ENCODE measurements around the gene TEP1.

TEP1 gene

DNA sequence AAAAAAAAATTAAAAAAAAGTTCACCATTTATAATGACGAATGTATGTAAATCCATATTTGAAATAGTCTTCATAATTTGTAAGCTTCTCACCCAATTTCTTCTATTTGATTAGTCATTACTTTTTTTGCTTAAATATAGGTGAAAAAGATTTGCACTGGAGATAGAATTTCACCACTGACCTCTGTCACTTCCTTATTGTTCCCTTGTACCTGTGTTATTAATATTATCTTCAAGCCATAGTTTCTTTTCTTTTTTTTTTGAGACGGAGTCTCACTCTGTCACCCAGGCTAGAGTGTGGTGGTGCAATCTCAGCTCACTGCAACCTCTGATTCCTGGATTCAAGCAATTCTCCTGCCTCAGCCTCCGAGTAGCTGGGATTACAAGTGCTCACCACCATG is 15.8 kb downstream of the TEP1 start:
- no CpG with 5 or more reads among the region's 3 CpGs for WGBS (ENCODE audit: extremely low coverage, insufficient coverage, insufficient read length)

DNA sequence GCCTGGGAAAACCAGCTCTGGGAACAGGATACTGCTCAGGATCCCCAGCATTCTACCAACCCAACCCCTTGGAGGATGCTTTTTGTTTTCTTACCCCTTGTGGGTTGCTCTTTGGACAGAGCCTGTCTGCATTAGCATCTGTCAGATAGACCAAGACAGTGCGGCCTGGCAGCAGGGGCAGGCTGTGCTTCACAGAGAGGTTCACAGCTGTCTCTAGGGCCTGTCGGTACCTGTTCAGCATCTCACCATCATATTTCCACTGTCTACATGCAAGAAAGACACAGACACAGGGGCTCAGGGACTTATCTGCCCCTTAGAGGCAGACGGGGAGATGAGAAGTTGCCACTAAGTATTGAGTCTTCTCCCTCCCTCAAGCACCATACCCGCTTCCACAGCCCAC is 21.8 kb downstream of the TEP1 start:
- Histone ChIP-seq H3K14ac (ENCODE audit: low read length) (no peak overlapping the region), H2AK5ac (ENCODE audit: low read length) (no peak overlapping the region), H2BK5ac (ENCODE audit: low read depth, low read length, poor library complexity) (no peak overlapping the region), H3K79me2 (ENCODE audit: control insufficient read depth, insufficient read depth, low read length, poor library complexity) (no peaks in the 10 kb centered on the region), H3K18ac (ENCODE audit: low read length) (no peak overlapping the region), H3K4me1 (ENCODE audit: control insufficient read depth in 1 of 2, insufficient read depth in 2 of 2, low read length in 2 of 2) (no peaks in the 10 kb centered on the region), H3K36me3 (ENCODE audit: control insufficient read depth in 1 of 2, insufficient read depth in 2 of 2, low read length in 2 of 2) (peaks cover 33 to 48% of the 10 kb centered on the region in 2 experiments), H4K12ac (ENCODE audit: low read depth, low read length) (no peak overlapping the region), H3K27me3 (ENCODE audit: insufficient read depth, low read length) (no peaks in the 10 kb centered on the region), H4K8ac (ENCODE audit: low read depth, low read length) (no peak overlapping the region), H2AFZ (ENCODE audit: insufficient read depth, low read length, poor library complexity) (no peak overlapping the region), H3K4me3 (ENCODE audit: low read depth, low read length) (no peak overlapping the region), H3K23ac (ENCODE audit: low read length) (no peak overlapping the region), H2BK12ac (ENCODE audit: low read length) (no peak overlapping the region), H3K9me3 (ENCODE audit: insufficient read depth, low read depth, low read length) (no peaks in the 10 kb centered on the region), H3K4ac (ENCODE audit: low read depth, low read length) (no peak overlapping the region), H4K91ac (ENCODE audit: low read depth, low read length) (no peak overlapping the region), H2BK120ac (ENCODE audit: insufficient read depth, low read length, poor library complexity) (no peak overlapping the region), H3K9ac (ENCODE audit: low read length) (no peak overlapping the region), H3K4me2 (ENCODE audit: low read length) (no peak overlapping the region), H3K79me1 (ENCODE audit: low read length) (no peaks in the 10 kb centered on the region), H3K27ac (ENCODE audit: low read depth, low read length) (no peak overlapping the region)
- WGBS (ENCODE audit: extremely low coverage, insufficient coverage, insufficient read length), result no CpG with 5 or more reads among the region's 4 CpGs
- no peak for DNase-seq

More for the DNA sequence above, 15.8 kb downstream of the TEP1 start:
- H3K79me2 ChIP-seq (ENCODE audit: control insufficient read depth, insufficient read depth, low read length, poor library complexity), result peaks cover 1% of the 10 kb centered on the region
- H3K27me3 ChIP-seq (ENCODE audit: insufficient read depth, low read length), result no peaks in the 10 kb centered on the region
- H2BK5ac ChIP-seq (ENCODE audit: low read depth, low read length, poor library complexity), result no peak overlapping the region
- H2BK120ac ChIP-seq (ENCODE audit: insufficient read depth, low read length, poor library complexity), result no peak overlapping the region
- H4K12ac ChIP-seq (ENCODE audit: low read depth, low read length), result no peak overlapping the region
- no peak overlapping the region for H2BK12ac ChIP-seq (ENCODE audit: low read length)
- no peak overlapping the region for H4K91ac ChIP-seq (ENCODE audit: low read depth, low read length)
- no peak for DNase-seq
- no peak overlapping the region for H2AFZ ChIP-seq (ENCODE audit: insufficient read depth, low read length, poor library complexity)
- H3K4ac ChIP-seq (ENCODE audit: low read depth, low read length), result no peak overlapping the region
- H3K4me2 ChIP-seq (ENCODE audit: low read length), result no peak overlapping the region
- no peaks in the 10 kb centered on the region for H3K9me3 ChIP-seq (ENCODE audit: insufficient read depth, low read depth, low read length)
- H3K27ac ChIP-seq (ENCODE audit: low read depth, low read length), result no peak overlapping the region
- H3K79me1 ChIP-seq (ENCODE audit: low read length), result peaks cover 6% of the 10 kb centered on the region
- H4K8ac ChIP-seq (ENCODE audit: low read depth, low read length), result no peak overlapping the region
- no peak overlapping the region for H2AK5ac ChIP-seq (ENCODE audit: low read length)
- peaks cover 18% of the 10 kb centered on the region in 2 experiments for H3K36me3 ChIP-seq (ENCODE audit: control insufficient read depth in 1 of 2, insufficient read depth in 2 of 2, low read length in 2 of 2)
- H3K18ac ChIP-seq (ENCODE audit: low read length), result no peak overlapping the region
- no peak overlapping the region for H3K9ac ChIP-seq (ENCODE audit: low read length)
- H3K23ac ChIP-seq (ENCODE audit: low read length), result no peak overlapping the region
- peaks cover 12 to 13% of the 10 kb centered on the region in 2 experiments for H3K4me1 ChIP-seq (ENCODE audit: control insufficient read depth in 1 of 2, insufficient read depth in 2 of 2, low read length in 2 of 2)
- no peak overlapping the region for H3K14ac ChIP-seq (ENCODE audit: low read length)
- no peak overlapping the region for H3K4me3 ChIP-seq (ENCODE audit: low read depth, low read length)

DNA sequence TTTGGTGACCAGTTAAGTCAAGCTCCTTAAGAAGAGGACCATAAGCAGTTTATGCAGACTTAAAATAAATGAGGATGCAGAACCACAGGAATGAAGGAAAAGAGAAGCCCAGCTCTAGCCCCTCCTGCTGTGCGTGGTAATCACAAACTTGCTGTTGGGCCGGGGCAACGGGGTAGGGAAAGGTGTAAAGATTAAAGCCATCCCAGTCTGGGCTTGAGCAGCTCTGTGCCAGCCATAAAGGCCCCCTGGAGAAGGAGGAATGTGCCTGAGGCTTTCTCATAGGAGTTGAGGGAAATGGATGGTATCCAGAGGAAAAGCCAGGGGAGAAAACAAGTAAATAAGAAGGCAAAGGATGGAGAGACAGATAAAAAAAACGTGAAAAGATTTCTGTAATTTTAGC is 25.1 kb downstream of the TEP1 start:
- Histone ChIP-seq H3K18ac (ENCODE audit: low read length) (no peak overlapping the region), H3K79me1 (ENCODE audit: low read length) (no peaks in the 10 kb centered on the region), H3K4ac (ENCODE audit: low read depth, low read length) (no peak overlapping the region), H3K27me3 (ENCODE audit: insufficient read depth, low read length) (no peaks in the 10 kb centered on the region), H3K9ac (ENCODE audit: low read length) (no peak overlapping the region), H3K36me3 (ENCODE audit: control insufficient read depth in 1 of 2, insufficient read depth in 2 of 2, low read length in 2 of 2) (peaks cover 47 to 64% of the 10 kb centered on the region in 2 experiments), H4K91ac (ENCODE audit: low read depth, low read length) (no peak overlapping the region), H3K4me3 (ENCODE audit: low read depth, low read length) (no peak overlapping the region), H3K27ac (ENCODE audit: low read depth, low read length) (no peak overlapping the region), H2BK5ac (ENCODE audit: low read depth, low read length, poor library complexity) (no peak overlapping the region), H2AK5ac (ENCODE audit: low read length) (no peak overlapping the region), H2AFZ (ENCODE audit: insufficient read depth, low read length, poor library complexity) (no peak overlapping the region), H2BK120ac (ENCODE audit: insufficient read depth, low read length, poor library complexity) (no peak overlapping the region), H3K14ac (ENCODE audit: low read length) (no peak overlapping the region), H3K79me2 (ENCODE audit: control insufficient read depth, insufficient read depth, low read length, poor library complexity) (no peaks in the 10 kb centered on the region), H3K4me1 (ENCODE audit: control insufficient read depth in 1 of 2, insufficient read depth in 2 of 2, low read length in 2 of 2) (no peaks in the 10 kb centered on the region), H3K9me3 (ENCODE audit: insufficient read depth, low read depth, low read length) (peaks cover 2% of the 10 kb centered on the region), H3K4me2 (ENCODE audit: low read length) (no peak overlapping the region), H4K12ac (ENCODE audit: low read depth, low read length) (no peak overlapping the region), H3K23ac (ENCODE audit: low read length) (no peak overlapping the region), H2BK12ac (ENCODE audit: low read length) (no peak overlapping the region), H4K8ac (ENCODE audit: low read depth, low read length) (no peak overlapping the region)
- DNase-seq, result no peak
- no CpG with 5 or more reads among the region's 4 CpGs for WGBS (ENCODE audit: extremely low coverage, insufficient coverage, insufficient read length)

DNA sequence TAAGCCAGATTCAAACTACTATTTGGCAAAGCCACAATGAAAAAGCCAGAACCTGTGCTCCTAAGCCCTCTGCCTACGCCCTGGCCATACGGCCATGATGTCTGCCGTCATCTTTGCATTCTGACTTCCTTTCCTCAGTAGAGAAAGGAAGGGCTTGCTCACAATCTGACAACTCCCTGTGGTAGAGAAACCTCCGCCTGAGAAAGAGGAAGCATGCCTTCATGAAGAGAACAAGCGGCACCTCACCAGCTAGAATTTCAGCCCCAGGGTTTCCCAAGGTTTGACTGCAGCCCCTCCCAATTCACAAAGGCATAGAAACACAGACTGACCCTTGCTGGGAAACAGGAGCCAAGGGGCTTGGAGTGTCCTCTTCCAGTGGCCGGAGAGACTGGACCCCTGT is 25.7 kb downstream of the TEP1 start:
- H4K12ac ChIP-seq (ENCODE audit: low read depth, low read length), result no peak overlapping the region
- no peak overlapping the region for H4K91ac ChIP-seq (ENCODE audit: low read depth, low read length)
- no peak overlapping the region for H2BK120ac ChIP-seq (ENCODE audit: insufficient read depth, low read length, poor library complexity)
- H3K4me3 ChIP-seq (ENCODE audit: low read depth, low read length), result no peak overlapping the region
- H2BK5ac ChIP-seq (ENCODE audit: low read depth, low read length, poor library complexity), result no peak overlapping the region
- no peak overlapping the region for H3K18ac ChIP-seq (ENCODE audit: low read length)
- H3K27me3 ChIP-seq (ENCODE audit: insufficient read depth, low read length), result no peaks in the 10 kb centered on the region
- no peak overlapping the region for H3K4me2 ChIP-seq (ENCODE audit: low read length)
- no peak overlapping the region for H4K8ac ChIP-seq (ENCODE audit: low read depth, low read length)
- H2AK5ac ChIP-seq (ENCODE audit: low read length), result no peak overlapping the region
- WGBS (ENCODE audit: extremely low coverage, insufficient coverage, insufficient read length), result no CpG with 5 or more reads among the region's 6 CpGs
- DNase-seq, result no peak
- no peak overlapping the region for H2BK12ac ChIP-seq (ENCODE audit: low read length)
- H3K9me3 ChIP-seq (ENCODE audit: insufficient read depth, low read depth, low read length), result peaks cover 2% of the 10 kb centered on the region
- no peak overlapping the region for H3K14ac ChIP-seq (ENCODE audit: low read length)
- H3K23ac ChIP-seq (ENCODE audit: low read length), result no peak overlapping the region
- no peaks in the 10 kb centered on the region for H3K79me2 ChIP-seq (ENCODE audit: control insufficient read depth, insufficient read depth, low read length, poor library complexity)
- H2AFZ ChIP-seq (ENCODE audit: insufficient read depth, low read length, poor library complexity), result no peak overlapping the region
- H3K79me1 ChIP-seq (ENCODE audit: low read length), result no peaks in the 10 kb centered on the region
- no peak overlapping the region for H3K27ac ChIP-seq (ENCODE audit: low read depth, low read length)
- no peaks in the 10 kb centered on the region for H3K4me1 ChIP-seq (ENCODE audit: control insufficient read depth in 1 of 2, insufficient read depth in 2 of 2, low read length in 2 of 2)
- H3K4ac ChIP-seq (ENCODE audit: low read depth, low read length), result no peak overlapping the region
- peaks cover 53 to 70% of the 10 kb centered on the region in 2 experiments for H3K36me3 ChIP-seq (ENCODE audit: control insufficient read depth in 1 of 2, insufficient read depth in 2 of 2, low read length in 2 of 2)
- no peak overlapping the region for H3K9ac ChIP-seq (ENCODE audit: low read length)
